ENCODE measurements around the gene PTPRT.

The PTPRT gene

DNA sequence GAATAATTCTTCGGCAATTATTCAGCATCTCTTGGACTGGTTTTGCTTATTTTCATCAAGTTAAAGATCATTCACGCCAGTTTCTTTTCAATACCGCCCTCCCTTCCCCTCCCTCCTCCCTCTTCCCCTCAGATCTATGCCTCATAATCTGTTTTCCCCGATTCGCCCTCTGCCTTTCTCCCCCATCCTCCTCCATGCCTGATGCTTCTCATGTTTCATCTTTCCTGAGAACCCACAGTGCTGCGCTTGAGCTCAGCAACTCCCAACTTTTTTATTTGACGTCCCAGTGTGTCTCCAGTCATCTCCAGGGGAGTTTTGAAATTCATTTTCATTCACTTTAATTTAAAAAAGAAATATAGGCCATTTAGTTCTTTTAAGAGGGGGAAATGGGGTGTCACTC, 142.7 kb downstream of the PTPRT start:
- Histone ChIP-seq H3K36me3 (ENCODE audit: control insufficient read depth, insufficient read depth, low read length) (no peaks in the 10 kb centered on the region), H3K18ac (ENCODE audit: low read length) (no peak overlapping the region)

DNA sequence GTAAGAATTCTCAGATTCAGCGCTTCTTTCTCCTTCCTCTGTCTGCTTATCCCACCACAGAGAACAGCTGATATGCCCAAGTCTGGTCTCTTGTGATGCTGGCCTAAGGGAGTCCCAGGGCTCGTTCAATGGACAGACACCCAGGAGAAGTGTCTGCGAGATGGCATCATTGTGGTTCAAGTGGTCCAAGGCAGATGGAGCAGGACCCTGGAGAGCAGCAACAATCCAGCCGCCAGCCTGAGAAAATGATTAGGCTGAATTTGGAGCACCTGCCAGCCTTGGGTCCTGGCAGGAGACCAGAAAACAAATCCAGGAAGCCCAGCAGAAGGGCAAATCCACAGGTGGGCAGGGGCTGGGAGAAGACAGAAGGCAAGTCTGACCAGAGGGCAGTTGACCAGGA, 145.8 kb downstream of the PTPRT start:
- no peaks in the 10 kb centered on the region for H3K79me1 ChIP-seq (ENCODE audit: low read length)
- no peaks in the 10 kb centered on the region for H3K27me3 ChIP-seq (ENCODE audit: insufficient read depth, low read length, poor library complexity)
- H2BK5ac ChIP-seq (ENCODE audit: low read length): no peak overlapping the region
- H2AK5ac ChIP-seq (ENCODE audit: low read length): no peak overlapping the region
- H2BK15ac ChIP-seq (replicated peaks; ENCODE audit: low read depth): no peak overlapping the region
- H3K79me2 ChIP-seq (ENCODE audit: control insufficient read depth, insufficient read depth, low read length): no peaks in the 10 kb centered on the region
- no peak overlapping the region for H2BK120ac ChIP-seq (ENCODE audit: low read depth, low read length)
- no peak overlapping the region for H3K4me3 ChIP-seq (ENCODE audit: low read length)
- H3K9ac ChIP-seq (ENCODE audit: low read length): no peak overlapping the region
- H4K5ac ChIP-seq (ENCODE audit: low read length): no peak overlapping the region
- no peaks in the 10 kb centered on the region for H3K4me1 ChIP-seq (ENCODE audit: control insufficient read depth, low read depth, low read length)
- H3K4me2 ChIP-seq (ENCODE audit: low read length): no peak overlapping the region
- no peak overlapping the region for H4K8ac ChIP-seq (ENCODE audit: low read depth, low read length)
- H3K4ac ChIP-seq (ENCODE audit: low read depth, low read length): no peak overlapping the region
- no peak overlapping the region for H3K23ac ChIP-seq (ENCODE audit: low read length)
- H3K56ac ChIP-seq (ENCODE audit: low read length): no peak overlapping the region
- DNase-seq: peak; percentile 22
- H3K36me3 ChIP-seq (ENCODE audit: control insufficient read depth, insufficient read depth, low read length): no peaks in the 10 kb centered on the region
- no peak overlapping the region for H3K18ac ChIP-seq (ENCODE audit: low read length)
- H3K27ac ChIP-seq (ENCODE audit: low read depth, low read length): no peak overlapping the region
- WGBS (ENCODE audit: extremely low coverage, insufficient coverage, low lambda C conversion rate): no CpG with 5 or more reads among the region's 4 CpGs

More for the DNA sequence above, 142.7 kb downstream of the PTPRT start:
- Histone ChIP-seq H3K79me1 (ENCODE audit: low read length) (no peaks in the 10 kb centered on the region), H3K4me2 (ENCODE audit: low read length) (no peak overlapping the region), H3K23ac (ENCODE audit: low read length) (no peak overlapping the region), H2BK5ac (ENCODE audit: low read length) (no peak overlapping the region), H2BK120ac (ENCODE audit: low read depth, low read length) (no peak overlapping the region), H3K56ac (ENCODE audit: low read length) (no peak overlapping the region), H2AK5ac (ENCODE audit: low read length) (no peak overlapping the region), H3K27ac (ENCODE audit: low read depth, low read length) (no peak overlapping the region), H3K9ac (ENCODE audit: low read length) (no peak overlapping the region), H3K27me3 (ENCODE audit: insufficient read depth, low read length, poor library complexity) (no peaks in the 10 kb centered on the region), H4K8ac (ENCODE audit: low read depth, low read length) (no peak overlapping the region), H2BK15ac (replicated peaks; ENCODE audit: low read depth) (no peak overlapping the region), H4K5ac (ENCODE audit: low read length) (no peak overlapping the region), H3K79me2 (ENCODE audit: control insufficient read depth, insufficient read depth, low read length) (no peaks in the 10 kb centered on the region), H3K4me3 (ENCODE audit: low read length) (no peak overlapping the region), H3K4me1 (ENCODE audit: control insufficient read depth, low read depth, low read length) (no peaks in the 10 kb centered on the region), H3K4ac (ENCODE audit: low read depth, low read length) (no peak overlapping the region)
- WGBS (ENCODE audit: extremely low coverage, insufficient coverage, low lambda C conversion rate): no CpG with 5 or more reads among the region's 7 CpGs
- no peak for DNase-seq

DNA sequence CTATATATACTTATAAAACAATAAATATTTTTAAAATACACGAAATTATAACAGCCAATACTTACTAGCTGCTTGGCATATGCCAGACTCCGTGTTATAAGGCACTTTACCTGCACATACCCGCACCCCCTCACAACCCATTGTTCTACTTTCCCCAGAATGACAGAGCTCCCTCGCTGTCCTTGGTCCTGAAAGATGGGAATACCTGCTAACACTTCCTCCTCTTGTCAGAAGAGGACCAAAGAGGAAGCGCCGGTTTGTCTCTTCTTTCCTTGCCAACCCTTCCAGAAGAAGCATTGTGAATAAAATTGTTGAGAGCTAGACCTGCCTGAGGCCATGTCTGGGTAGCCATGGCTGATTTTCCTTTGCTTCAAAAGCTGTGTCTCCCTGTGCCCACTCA, 149.3 kb downstream of the PTPRT start:
- Histone ChIP-seq H3K4me1 (ENCODE audit: control insufficient read depth, low read depth, low read length) (no peaks in the 10 kb centered on the region), H3K79me1 (ENCODE audit: low read length) (no peaks in the 10 kb centered on the region), H3K36me3 (ENCODE audit: control insufficient read depth, insufficient read depth, low read length) (no peaks in the 10 kb centered on the region), H3K4me3 (ENCODE audit: low read length) (no peak overlapping the region), H3K4ac (ENCODE audit: low read depth, low read length) (no peak overlapping the region), H4K8ac (ENCODE audit: low read depth, low read length) (no peak overlapping the region), H3K23ac (ENCODE audit: low read length) (no peak overlapping the region), H3K27ac (ENCODE audit: low read depth, low read length) (no peak overlapping the region), H3K9ac (ENCODE audit: low read length) (no peak overlapping the region), H2BK5ac (ENCODE audit: low read length) (no peak overlapping the region), H2BK120ac (ENCODE audit: low read depth, low read length) (no peak overlapping the region), H4K5ac (ENCODE audit: low read length) (no peak overlapping the region), H2BK15ac (replicated peaks; ENCODE audit: low read depth) (no peak overlapping the region), H3K79me2 (ENCODE audit: control insufficient read depth, insufficient read depth, low read length) (no peaks in the 10 kb centered on the region), H3K18ac (ENCODE audit: low read length) (no peak overlapping the region), H3K27me3 (ENCODE audit: insufficient read depth, low read length, poor library complexity) (peaks cover 3% of the 10 kb centered on the region), H3K56ac (ENCODE audit: low read length) (no peak overlapping the region), H3K4me2 (ENCODE audit: low read length) (no peak overlapping the region), H2AK5ac (ENCODE audit: low read length) (no peak overlapping the region)
- WGBS (ENCODE audit: extremely low coverage, insufficient coverage, low lambda C conversion rate): no CpG with 5 or more reads among the region's 6 CpGs
- DNase-seq: peak; percentile 83

DNA sequence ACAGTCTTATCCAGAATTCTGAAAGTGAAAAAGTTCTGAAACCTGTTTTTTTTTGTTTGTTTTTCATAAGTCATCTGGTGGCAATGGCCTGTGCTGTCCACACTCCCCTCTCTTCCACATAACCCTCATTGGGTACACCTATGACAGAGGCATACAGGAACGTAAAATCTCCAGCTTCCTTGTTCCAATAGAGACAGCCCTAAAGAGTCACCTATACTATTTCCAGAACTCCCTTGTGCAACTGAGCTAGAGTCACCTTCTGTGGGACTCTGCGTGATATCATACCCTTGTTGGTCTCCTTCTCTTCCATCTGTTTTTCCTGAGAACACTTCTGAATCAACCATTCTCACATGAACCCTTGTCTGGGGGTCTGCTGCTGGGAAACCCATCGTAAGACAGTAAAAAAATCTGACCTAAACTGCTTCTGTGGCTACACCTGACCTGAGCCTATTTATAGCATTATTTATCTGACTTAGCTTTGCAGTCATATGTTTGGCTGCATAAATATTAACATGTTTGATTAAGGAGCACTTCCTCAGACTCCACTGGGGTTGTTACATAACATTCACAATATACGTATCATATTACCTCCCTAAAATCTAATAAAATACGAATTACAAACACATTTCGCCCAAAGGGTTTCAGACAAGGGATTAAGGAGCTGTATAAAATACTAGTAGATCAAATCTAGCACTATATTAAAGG, 151.9 kb downstream of the PTPRT start:
- H2BK15ac ChIP-seq (replicated peaks; ENCODE audit: low read depth): no peak overlapping the region
- H3K4ac ChIP-seq (ENCODE audit: low read depth, low read length): no peak overlapping the region
- no peak overlapping the region for H2AK5ac ChIP-seq (ENCODE audit: low read length)
- no peak overlapping the region for H2BK120ac ChIP-seq (ENCODE audit: low read depth, low read length)
- no peak overlapping the region for H4K5ac ChIP-seq (ENCODE audit: low read length)
- peaks cover 3% of the 10 kb centered on the region for H3K4me1 ChIP-seq (ENCODE audit: control insufficient read depth, low read depth, low read length)
- peaks cover 3% of the 10 kb centered on the region for H3K27me3 ChIP-seq (ENCODE audit: insufficient read depth, low read length, poor library complexity)
- no peak overlapping the region for H3K23ac ChIP-seq (ENCODE audit: low read length)
- no peak overlapping the region for H4K8ac ChIP-seq (ENCODE audit: low read depth, low read length)
- H3K4me2 ChIP-seq (ENCODE audit: low read length): no peak overlapping the region
- H3K56ac ChIP-seq (ENCODE audit: low read length): no peak overlapping the region
- no peaks in the 10 kb centered on the region for H3K36me3 ChIP-seq (ENCODE audit: control insufficient read depth, insufficient read depth, low read length)
- no CpG with 5 or more reads among the region's 6 CpGs for WGBS (ENCODE audit: extremely low coverage, insufficient coverage, low lambda C conversion rate)
- no peak overlapping the region for H3K4me3 ChIP-seq (ENCODE audit: low read length)
- no peak overlapping the region for H3K27ac ChIP-seq (ENCODE audit: low read depth, low read length)
- DNase-seq: no peak
- no peaks in the 10 kb centered on the region for H3K79me1 ChIP-seq (ENCODE audit: low read length)
- no peak overlapping the region for H3K18ac ChIP-seq (ENCODE audit: low read length)
- no peak overlapping the region for H3K9ac ChIP-seq (ENCODE audit: low read length)
- no peaks in the 10 kb centered on the region for H3K79me2 ChIP-seq (ENCODE audit: control insufficient read depth, insufficient read depth, low read length)
- no peak overlapping the region for H2BK5ac ChIP-seq (ENCODE audit: low read length)

DNA sequence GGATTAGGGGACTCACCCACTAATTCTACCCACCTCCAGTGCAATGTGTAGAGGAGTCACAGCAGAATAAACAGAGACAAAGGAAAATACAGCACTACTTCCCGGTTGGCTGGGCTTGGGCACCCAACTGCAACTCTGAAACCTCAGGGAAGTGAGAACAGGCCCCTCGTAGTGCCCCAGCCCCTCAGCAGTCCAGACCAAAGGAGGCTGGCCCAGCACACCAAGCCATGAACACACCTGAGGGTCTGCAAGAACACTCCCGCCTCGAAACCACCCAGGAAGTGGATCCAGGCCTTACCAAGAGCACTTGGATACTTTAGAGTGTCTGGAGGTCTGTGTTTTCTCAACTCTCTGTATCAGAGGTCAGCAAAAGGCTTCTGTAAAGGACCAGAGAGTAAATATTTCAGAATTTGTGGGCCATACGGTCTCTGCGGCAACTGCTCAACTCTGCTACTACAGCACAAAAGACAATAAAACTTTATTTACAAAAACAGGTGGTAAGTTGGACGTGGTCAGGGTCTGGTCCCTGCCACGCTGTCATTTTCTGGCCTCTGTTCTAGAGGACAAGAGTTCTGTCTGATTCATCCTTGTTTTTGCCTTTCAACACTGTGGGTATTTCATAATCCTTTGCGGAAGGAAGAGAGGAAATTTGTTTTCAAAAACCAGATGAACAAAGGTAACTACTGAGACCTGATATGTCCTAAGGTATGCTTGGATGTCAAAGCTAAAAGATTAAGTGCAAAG, 154.6 kb downstream of the PTPRT start:
- Histone ChIP-seq H3K56ac (ENCODE audit: low read length) (no peak overlapping the region), H4K5ac (ENCODE audit: low read length) (no peak overlapping the region), H3K18ac (ENCODE audit: low read length) (no peak overlapping the region), H2AK5ac (ENCODE audit: low read length) (no peak overlapping the region), H3K36me3 (ENCODE audit: control insufficient read depth, insufficient read depth, low read length) (no peaks in the 10 kb centered on the region), H2BK15ac (replicated peaks; ENCODE audit: low read depth) (no peak overlapping the region), H3K4me3 (ENCODE audit: low read length) (no peak overlapping the region), H4K8ac (ENCODE audit: low read depth, low read length) (no peak overlapping the region), H3K79me1 (ENCODE audit: low read length) (no peaks in the 10 kb centered on the region), H3K27me3 (ENCODE audit: insufficient read depth, low read length, poor library complexity) (peaks cover 3% of the 10 kb centered on the region), H3K23ac (ENCODE audit: low read length) (no peak overlapping the region), H3K9ac (ENCODE audit: low read length) (no peak overlapping the region), H3K27ac (ENCODE audit: low read depth, low read length) (no peak overlapping the region), H2BK120ac (ENCODE audit: low read depth, low read length) (no peak overlapping the region), H3K4me2 (ENCODE audit: low read length) (no peak overlapping the region), H3K79me2 (ENCODE audit: control insufficient read depth, insufficient read depth, low read length) (no peaks in the 10 kb centered on the region), H2BK5ac (ENCODE audit: low read length) (no peak overlapping the region), H3K4me1 (ENCODE audit: control insufficient read depth, low read depth, low read length) (peaks cover 9% of the 10 kb centered on the region), H3K4ac (ENCODE audit: low read depth, low read length) (no peak overlapping the region)
- WGBS (ENCODE audit: extremely low coverage, insufficient coverage, low lambda C conversion rate): no CpG with 5 or more reads among the region's 9 CpGs
- DNase-seq: no peak

Data from mesendoderm (in vitro differentiated cells).